ENCODE measurements around the gene PIP5K1C.

PIP5K1C gene

DNA sequence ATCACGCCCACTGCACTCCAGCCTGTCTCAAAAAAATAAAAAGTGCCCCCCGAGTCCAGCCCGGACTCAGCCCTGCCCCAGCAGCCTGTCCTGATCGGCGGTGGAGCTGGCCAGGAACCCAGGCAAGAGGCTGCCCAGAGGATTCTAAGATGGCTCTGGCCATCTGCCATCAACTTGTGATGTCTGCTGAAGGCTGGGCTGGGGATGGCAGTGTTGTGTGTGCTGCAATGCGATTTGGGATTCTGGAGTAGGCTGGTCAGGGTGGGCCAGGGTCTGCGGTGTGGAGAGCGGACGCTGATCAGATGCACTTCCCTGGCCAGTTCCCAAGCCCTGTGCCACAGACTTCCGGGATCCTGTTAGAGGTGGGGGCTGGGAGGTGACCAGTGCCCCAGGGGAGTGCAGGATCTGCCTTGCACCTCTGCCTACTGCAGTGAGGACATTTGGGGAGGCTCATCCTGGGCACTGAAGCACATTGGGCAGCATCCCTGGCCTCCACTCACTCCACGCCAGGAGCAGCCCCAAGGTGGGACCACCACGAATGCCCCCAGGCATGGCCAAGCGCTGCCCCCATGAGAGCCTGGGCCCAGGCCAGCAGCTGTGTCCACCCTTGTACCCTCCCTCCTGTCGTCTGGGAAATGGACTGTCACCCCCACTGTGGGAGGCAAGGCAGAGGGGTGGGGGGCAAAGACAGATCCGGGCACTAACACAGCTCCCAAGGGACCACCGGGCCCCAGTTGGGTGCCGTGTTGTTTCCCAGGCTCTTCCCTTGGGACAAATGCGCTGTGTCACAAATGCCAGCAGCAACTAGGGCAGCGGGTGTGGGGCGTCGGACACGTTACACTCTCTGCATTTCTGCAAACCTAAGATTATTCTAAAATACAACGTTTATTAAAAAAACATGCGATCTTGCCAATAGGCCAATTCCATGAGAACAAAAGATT, 90.2 kb downstream of the PIP5K1C start:
- DNase-seq (ENCODE audit: low spot score), result no peak

DNA sequence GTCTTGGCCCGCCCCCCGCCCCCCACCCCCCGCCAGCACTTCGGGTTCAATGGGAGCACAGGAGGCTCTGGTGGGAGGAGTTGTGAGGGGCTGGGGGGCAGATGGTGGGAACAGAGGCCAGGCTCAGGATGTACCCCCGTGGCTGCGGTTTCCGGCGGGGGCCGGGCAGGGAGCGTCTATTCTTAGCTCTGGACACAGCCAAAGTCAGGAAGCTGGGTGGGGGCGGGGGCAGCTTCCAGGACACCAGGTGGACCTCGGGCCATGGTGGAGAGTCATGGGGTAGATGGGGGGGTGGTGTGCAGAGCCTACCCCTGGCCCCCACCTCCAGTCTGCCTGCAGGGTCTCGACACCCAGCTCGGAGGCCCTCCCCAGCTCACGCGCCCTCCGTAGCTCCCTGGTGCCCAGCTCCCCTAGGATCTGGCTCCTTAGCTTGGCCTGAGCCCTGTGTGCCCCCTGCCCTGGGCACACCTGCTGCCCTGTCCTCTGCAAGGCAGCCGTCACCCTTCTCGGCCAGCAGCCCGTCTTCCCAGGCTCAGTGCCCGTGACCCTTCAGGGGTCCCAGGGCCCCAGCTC, 91.4 kb downstream of the PIP5K1C start:
- no peak for DNase-seq (ENCODE audit: low spot score)

DNA sequence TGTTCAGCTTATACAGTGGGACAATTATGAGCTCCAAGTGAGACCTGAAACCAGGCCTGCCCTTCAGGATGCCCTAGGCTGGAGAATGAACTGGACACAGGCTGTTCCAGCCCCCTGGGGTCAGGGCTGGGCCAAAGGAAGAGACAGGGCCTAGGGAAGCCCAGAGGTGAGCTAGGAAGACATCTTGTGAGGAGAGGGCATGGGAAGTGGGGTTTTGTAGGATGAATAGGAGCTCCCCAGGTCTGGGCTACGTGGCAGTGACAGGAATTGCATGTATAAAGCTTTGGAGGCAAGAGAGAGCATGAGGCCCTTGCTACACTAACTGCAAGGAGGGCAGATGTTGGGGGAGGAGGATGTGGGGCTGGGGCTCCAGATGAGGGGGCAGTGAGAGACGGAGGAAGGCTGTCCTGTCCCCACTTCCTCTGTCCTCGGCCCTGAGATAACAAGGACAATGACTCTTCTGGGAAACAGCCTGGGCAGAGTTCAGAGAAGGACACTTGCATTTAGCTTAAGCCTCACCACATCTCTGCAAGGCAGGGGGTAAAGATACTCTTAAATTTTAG, 92.1 kb downstream of the PIP5K1C start:
- no peak for DNase-seq (ENCODE audit: low spot score)

DNA sequence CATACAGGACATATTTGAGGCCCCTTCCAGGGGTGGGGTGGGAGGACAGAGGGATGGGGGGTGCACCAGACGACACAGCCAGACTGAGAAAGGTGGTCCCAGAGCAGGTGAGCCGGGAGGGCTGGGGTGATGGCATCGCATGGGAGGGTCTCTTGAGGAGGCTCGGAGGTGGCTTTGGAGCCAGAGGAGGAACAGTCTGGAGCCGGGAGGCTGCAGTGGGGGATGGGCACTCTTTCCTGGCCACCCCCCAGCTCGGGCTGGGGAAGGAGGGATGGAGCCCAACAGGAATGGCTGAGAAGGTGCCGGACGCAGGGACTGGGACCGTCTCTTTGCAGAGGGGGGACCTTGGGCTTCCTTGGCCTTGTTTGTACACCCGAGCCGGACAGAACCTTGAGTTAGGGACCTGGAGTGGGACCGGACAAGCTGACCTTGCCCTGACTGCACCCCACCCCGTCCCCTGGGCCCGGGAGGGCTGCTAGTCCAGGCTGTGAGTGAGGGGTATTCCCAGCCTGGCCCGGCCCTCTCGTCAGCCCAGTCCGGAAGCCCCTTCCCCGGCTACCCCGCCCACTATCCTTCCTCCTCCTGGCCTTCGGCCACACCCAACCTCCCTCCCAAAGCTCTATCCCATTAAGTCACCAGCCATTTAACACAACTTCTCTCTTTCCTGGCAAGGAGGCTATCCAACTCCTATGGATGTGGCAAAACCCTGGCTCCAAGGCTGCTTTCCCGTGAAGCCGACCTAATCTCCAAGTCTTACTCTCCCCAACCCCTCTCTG, 92.8 kb downstream of the PIP5K1C start:
- DNase-seq (ENCODE audit: low spot score), result no peak

DNA sequence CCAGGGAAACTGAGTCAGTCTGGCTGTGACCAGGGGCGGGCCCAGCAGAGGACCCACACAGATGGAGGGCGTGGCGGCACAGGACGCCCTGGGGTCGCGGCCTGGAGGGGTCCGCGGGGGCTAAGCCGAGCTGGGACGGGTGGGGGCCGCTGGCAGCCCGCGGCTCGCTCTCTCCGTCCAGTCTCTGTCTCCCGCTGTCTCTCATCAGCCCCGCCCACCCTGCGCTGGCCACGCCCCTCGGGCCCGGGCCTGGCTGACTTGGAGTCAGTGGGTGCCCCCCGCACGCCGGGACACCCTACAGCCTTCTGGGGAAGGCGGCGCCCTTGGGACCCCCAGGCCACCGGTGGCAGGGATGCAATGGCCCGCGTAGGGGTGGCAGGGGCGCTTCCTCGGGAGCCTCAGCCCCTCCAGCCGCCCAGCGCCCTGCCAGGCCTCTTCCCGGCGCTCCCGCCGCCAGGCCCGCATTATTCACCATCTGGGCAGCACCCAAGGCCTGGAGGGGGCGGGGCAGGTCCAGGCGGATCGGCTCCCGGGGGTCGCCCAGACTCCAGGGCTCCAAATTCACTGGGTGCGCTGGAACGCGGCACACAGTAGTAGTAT, 93.5 kb downstream of the PIP5K1C start, which contains the start of gene TBXA2R:
Gene TBXA2R (minus strand): TSS at position 186 of the 600 bp plus-strand sequence. CDS start 6,241 bp downstream, outside the sequence.
- DNase-seq (ENCODE audit: low spot score), result peak; percentile 67

DNA sequence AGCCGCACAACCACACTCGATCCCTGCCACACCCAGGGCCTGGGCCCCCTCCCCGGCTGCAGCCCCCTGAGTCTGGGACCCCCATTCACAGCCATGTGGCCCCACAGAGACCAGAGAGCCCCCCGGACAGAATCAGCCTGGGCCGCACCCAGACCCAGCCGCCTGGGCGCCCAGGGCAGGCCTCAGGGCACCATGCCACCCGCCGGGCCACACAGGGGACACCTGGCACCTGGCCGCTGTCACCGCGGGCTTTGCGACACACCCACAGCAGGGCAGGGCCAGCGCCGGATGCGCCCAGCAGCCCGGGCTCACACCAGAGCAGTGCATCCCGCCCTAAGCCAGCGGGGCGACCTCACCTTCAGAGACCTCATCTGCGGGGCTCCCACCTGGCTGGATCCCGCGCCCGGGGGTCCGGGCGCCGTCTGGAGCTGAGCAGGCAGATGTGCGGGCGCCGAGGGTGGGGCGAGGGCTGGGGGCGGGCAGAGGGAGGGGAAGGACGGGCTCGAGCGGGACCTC, 94.0 kb downstream of the PIP5K1C start:
- no peak for DNase-seq (ENCODE audit: low spot score)

DNA sequence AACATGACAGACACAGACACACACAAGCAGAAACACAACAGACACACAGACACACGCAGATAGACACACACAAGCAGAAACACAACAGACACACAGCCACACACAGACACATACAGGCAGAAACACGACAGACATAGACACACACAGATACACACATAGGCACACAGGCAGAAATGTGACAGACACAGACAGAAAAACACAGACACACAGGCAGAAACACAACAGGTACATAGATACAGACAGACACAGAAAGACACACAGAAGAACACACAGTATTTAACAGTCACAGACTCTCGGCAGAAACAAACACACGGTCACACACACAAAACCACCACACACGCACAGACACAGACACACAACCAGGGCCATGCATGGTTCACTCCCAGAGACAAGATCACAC, 94.5 kb downstream of the PIP5K1C start:
- no peak for DNase-seq (ENCODE audit: low spot score)

DNA sequence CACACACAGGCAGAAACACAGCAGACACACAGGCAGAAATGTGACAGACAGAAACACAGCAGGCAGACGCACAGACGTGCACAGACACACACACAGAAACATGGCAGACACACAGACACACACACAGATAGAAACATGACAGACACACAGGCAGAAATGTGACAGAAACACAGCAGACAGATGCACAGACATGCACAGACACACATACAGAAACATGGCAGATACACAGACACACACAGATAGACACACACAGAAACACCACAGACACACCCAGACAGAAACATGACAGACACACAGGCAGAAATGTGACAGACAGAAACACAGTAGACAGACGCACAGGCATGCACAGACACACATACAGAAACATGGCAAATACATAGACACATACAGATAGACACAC, 94.9 kb downstream of the PIP5K1C start:
- no peak for DNase-seq (ENCODE audit: low spot score)

DNA sequence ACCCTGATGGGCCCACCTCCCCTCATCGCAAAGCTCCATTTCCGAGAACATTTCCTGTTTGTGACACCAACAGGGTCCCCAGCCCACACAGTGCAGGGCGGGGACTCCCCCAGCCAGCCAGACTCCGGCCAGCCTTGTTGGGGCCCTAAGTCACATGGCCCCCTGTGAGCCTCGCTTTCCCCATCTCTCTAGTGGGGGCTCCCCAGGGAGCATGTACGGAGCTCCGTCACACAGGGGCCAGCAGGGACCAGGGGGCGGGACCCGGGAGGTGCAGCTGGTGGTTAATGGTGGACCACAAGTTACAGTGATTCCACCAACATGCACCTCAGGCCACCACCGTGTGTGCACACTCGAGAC, 95.3 kb downstream of the PIP5K1C start:
- no peak for DNase-seq (ENCODE audit: low spot score)

DNA sequence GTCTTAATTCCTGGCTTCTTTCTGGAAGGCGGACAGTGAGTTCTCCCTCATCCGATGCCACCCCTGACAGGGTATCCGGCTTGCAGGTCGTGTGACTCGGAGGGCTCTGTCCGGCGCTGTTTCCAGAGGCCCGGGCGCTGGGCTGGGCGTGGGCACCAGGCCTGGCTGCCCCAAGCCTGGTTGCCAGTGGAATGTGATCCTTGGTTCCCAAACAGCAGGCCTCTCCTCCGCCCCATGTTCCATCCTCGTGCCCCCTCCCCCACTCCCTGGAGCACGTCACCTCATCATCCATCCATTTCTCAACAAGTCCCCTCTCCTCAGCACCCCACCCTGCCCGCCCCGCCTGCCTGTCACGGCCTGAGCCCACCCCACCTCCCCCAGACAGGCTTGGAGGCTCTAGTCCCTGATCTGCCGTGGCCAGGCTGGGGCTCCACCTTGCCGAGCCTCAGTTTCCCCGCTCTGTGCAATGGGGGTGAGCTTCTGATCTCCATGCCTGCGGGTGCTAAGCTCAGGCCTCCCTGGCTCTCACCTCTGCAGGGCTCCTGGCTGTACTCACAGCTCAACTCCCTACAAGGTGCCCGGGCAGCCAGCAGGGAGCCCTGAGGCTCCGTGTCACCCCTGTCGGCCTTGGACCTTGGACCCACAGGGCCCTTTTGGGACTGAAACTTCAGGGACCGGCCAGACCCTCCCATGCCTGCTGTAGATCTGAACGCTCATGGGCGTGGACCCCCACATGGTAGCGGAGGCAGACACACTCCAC, 95.9 kb downstream of the PIP5K1C start:
- DNase-seq (ENCODE audit: low spot score), result no peak

DNA sequence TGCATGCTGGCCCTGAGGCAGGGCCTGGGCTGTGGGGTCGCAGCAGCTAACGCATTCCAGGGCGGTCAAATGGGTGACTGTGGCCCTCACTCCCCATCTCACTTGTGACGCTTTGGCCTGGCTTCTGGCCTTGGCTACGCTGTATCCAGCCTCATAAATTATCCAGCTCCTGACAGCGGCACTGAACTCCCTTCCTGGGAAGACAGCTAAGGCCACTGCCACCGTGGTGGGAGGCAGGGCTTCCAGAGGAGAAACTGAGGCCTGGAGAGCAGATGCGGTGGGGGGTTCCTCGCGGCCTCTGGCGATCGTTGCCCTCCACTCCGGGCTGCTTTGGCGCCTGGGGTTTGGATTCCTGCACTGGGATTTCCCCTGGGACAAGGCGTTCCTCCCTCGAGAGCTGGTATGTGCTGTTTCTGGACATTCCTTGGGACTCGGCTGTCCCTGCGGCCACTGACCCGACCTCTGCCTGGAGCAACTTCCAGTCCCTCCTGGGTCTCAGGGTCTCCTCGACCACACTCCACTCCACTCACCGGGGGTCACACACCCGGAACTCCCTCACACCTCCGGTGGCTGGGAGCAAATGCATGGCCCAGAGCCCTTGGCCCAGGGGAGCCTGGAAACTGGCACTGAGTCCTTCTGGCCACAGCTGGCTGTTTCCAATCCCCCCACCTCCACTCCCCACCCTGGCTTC, 97.0 kb downstream of the PIP5K1C start:
- DNase-seq (ENCODE audit: low spot score), result no peak

DNA sequence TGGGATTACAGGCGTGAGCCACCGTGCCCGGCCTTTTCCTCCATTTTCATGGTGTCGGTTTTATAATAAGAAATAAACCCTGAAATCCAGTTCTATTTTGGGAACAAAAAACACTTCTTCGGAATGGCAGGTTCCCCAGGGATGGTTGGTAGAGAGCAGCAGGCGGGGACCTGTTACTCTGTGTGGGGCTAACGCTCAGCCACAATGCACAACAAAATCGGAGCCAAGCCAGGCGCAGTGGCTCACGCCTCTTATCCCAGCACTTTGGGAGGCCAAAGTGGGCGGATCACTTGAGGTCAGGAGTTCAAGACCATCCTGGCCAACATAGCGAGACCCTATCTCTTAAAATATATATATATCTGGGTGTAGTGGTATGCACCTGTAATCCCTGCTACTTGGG, 99.2 kb downstream of the PIP5K1C start:
- DNase-seq (ENCODE audit: low spot score), result no peak

DNA sequence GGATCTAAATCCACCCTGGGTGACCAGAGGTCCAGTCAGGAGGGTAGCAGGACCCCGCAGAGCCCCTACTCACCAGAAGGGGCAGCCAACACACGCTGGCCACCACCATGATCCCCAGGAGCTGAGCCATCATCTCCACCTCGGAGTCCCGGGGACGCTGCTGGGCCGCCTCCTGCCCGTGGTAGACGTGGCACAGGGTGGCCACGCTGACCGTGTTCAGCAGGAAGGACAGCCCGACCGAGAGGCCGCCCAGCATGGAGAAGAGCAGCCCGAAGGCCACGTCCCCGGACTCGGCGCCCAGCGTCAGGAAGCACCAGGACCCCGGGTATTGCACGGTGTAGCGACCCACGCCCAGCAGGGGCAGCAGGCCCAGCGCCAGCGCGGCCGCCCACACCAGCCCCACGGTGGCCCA, 100.5 kb downstream of the PIP5K1C start:
- peak; percentile 86 for DNase-seq (ENCODE audit: low spot score)

DNA sequence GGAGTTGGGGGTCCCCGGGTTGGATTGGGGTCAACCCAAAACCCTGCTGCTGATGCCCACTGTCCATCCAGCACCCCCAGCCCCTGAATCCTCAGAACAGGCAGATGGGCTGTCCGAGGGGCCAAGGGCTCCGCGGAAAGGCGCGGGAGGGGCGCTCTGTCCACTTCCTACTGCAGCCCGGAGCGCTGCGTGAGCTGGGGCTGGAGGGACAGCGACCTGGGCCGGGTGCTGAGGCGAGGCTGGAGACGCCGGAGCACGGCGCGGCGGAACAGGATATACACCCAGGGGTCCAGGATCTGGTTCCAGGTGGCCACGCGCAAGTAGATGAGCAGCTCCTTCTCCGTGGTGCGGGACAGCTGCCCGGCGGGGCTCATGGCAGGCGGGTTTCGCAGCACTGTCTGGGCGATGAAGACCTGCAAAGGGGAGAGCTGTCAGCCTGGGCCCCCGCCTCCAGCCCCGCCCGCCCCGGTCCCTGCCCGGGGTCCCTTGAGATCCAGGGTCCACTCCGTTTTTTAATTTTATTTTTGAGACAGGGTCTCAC, 104.7 kb downstream of the PIP5K1C start:
- no peak for DNase-seq (ENCODE audit: low spot score)

DNA sequence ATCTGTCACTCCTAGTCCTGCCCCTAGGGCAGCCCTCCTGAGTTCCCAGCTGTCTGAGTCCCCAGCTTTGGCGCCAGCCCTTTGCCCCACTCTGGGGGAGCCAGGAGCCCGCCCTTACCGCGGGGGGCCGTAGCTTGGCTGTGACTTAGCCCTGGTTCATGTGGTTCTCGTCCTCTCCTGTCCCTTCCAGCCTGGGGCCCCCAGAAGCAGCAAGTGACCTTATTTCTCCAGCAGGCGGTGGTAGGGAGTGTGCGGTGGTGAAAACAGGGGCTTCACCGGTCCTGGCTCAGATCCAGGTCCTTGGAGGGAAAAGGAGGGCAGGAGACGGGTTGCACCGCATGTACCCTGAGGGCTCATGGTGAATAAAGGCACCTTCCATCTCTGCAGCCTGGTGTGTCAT, 107.1 kb downstream of the PIP5K1C start:
- DNase-seq (ENCODE audit: low spot score), result no peak

DNA sequence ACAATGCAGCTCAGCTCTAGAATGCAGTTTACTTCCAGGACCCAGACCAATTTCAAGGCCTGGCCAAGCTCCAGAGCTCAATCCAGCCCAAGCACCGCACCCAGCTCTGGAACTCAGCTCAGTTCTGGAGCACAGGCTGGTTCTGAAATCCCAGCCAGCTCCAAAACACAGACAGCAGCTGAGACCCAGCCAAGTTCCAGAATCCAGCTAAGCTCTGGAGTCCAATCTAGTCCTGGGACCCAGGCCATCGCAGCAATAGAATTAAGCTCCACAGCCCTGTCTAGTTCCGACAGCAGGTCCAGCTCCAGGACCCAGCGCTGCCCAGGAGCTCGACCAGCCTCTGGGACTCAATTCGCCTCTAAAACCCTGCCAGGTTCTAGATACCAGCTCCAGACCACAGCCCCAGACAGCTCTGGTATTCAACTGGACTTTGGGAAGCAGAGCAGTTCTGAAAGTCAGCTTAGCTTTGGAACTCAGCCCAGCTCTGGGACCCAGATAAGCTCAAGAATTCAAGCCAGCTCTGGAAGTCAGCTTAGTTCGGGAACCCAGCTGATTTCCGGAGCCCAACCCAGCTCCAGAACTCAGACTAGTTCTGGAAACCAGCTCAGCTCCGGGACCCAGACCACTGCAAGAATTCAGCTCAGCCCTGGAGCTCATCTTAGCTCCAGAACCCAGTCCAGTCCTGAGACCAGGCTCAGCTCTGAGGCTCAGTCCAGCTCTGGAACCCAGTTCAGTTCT, 108.2 kb downstream of the PIP5K1C start:
- DNase-seq (ENCODE audit: low spot score), result no peak

DNA sequence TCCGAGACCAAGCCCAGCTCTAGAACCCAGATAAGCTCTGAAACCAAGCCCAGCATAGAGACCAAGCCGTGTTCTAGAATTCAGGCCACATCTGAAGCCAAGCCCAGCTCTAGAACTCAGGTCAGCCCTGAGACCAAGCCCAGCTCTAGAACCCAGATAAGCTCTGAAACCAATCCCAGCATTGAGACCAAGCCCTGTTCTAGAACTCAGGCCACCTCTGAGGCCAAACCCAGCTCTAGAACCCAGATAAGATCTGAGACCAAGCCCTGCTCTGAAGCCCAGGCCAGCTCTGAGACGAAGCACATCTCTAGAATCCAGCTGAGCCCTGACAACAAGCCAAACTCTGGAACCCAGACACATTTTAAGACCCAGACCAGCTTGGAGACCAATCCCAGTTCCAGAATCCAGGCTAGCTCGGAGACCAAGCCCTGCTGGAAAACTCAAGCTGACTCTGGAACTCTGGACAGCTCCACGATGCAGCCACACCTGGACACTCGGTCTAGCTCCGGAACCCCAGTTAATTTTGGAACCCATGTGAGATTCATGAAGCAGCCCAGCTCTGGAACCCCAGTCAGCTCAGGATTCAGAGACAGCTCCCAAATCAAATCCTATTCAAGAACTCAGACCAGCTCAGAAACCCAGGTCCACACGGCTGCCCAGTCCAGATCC, 109.1 kb downstream of the PIP5K1C start:
- DNase-seq (ENCODE audit: low spot score), result no peak

DNA sequence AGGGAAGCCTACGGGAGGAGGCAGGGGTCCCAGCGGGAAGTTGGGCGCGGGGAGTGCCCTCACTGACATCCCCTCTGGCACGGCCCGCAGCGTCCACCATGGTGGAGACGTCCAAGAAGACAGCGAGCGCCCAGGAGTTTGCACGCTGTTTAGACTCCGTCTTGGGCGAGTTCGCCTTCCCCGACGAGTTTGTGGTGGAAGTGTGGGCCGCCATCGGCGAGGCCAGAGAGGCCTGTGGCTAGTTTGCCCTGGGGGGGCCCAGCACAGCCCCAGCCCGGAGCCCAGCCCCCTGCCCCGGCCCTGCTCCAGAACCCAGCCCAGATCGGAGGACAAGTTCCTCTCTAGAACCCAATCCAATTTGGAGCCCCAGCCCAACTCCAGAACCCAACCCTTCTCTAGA, 110.3 kb downstream of the PIP5K1C start:
- DNase-seq (ENCODE audit: low spot score), result no peak

DNA sequence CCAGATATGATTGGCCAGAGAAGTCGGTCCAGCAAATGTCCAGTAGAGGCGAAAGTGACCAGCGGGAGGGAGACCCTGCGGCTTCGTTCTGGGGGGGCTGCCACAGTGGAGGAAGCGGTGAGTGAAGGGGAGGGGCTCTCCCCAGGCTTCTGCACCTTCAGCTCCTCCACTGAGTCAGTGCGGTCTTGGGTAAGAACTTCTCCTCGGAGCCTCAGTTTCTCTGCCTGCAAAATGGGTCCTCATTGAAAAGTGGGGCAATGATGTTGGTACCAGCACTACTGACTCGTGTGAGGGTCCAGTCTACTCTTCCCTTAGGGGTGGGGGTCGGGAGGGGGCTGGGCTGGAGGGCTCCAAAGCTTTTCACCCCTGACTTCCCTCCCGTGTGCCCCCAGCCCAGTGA, 110.8 kb downstream of the PIP5K1C start:
- DNase-seq (ENCODE audit: low spot score), result no peak

Measured in HuH-7 (cell line).